Measurements from ENCODE around the gene RPF1. TPM values are rescaled to one million over a fixed set of nuclear protein-coding genes. Genes with fewer than 3 reads are reported as not detected.

Gene RPF1
- total RNA-seq, 6 donors from 2014 or later = 12.2 to 46.4 (median 25.4) TPM

DNA sequence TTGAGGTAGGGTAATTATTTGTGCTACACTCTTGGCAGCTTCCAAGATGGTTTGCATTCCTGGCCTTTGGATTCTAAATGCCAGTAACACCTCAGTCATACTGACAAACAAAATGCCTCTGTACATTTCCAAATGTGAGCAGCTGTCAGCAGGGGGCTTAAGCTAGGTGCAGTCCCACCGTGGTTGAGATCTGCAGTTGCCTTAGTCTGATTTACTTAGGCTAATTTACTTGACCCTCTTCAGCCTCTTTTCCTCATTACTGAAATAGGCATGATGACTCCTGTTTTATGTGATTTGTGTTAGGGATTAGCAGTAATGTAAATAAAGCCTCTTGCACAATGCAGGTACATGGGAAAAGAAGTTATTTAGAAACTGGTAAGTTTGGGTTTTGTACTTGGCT, 13.7 kb downstream of the RPF1 start:
- Histone ChIP-seq H3K9me3 (no peaks in the 10 kb centered on the region), H3K27ac (no peak overlapping the region), H3K36me3 (peaks cover 10 to 82% (median 34%) of the 10 kb centered on the region in 4 donors), H3K4me3 (no peak overlapping the region), H3K27me3 (no peaks in the 10 kb centered on the region), H3K4me1 (peaks cover 0 to 6% (median 0%) of the 10 kb centered on the region in 4 donors)
- DNase-seq (no peak), ATAC-seq (ENCODE audit: low FRiP score in 2 of 2) (no peak)
- TF ChIP-seq, protein P1, sequence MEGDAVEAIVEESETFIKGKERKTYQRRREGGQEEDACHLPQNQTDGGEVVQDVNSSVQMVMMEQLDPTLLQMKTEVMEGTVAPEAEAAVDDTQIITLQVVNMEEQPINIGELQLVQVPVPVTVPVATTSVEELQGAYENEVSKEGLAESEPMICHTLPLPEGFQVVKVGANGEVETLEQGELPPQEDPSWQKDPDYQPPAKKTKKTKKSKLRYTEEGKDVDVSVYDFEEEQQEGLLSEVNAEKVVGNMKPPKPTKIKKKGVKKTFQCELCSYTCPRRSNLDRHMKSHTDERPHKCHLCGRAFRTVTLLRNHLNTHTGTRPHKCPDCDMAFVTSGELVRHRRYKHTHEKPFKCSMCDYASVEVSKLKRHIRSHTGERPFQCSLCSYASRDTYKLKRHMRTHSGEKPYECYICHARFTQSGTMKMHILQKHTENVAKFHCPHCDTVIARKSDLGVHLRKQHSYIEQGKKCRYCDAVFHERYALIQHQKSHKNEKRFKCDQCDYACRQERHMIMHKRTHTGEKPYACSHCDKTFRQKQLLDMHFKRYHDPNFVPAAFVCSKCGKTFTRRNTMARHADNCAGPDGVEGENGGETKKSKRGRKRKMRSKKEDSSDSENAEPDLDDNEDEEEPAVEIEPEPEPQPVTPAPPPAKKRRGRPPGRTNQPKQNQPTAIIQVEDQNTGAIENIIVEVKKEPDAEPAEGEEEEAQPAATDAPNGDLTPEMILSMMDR (IDR thresholded peaks at IDR 0.05) = no peak
- no peak for TF ChIP-seq POLR2A (IDR thresholded peaks at IDR 0.05)
- TF ChIP-seq POLR2AphosphoS5 (IDR thresholded peaks at IDR 0.05) = no peak
- no peak for TF ChIP-seq EP300 (IDR thresholded peaks at IDR 0.05)
- 43 to 50% methylated on average over 1 of the region's 1 CpG for WGBS, 2 donors

DNA sequence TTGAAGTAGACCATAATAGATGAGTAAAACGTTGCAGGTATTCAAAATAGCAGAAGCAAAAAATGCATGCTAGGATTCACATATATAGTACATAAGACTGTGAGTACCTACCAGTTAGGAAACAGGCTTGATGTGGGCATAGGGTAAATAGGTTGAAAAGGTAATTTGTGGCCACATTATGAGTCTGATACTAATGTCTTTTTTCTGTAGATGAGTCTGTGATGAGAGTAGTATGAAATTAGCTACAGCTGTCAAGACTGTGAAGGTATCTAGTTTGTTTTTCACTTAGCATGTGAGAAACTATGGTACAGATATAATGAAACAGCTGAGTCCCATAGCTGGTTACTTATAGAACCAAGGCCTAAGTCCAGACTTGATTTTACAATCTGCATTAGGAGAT, 14.7 kb downstream of the RPF1 start:
- Histone ChIP-seq H3K27me3 (no peaks in the 10 kb centered on the region), H3K27ac (no peak overlapping the region), H3K9me3 (no peaks in the 10 kb centered on the region), H3K4me1 (peaks cover 0 to 10% (median 0%) of the 10 kb centered on the region in 4 donors), H3K36me3 (peaks cover 15 to 93% (median 42%) of the 10 kb centered on the region in 4 donors), H3K4me3 (no peak overlapping the region)
- DNase-seq (no peak), ATAC-seq (ENCODE audit: low FRiP score in 2 of 2) (no peak)
- 59 to 81% methylated on average over 1 of the region's 1 CpG for WGBS, 2 donors
- no peak for TF ChIP-seq POLR2A (IDR thresholded peaks at IDR 0.05)
- TF ChIP-seq, protein P1 (IDR thresholded peaks at IDR 0.05) = no peak
- TF ChIP-seq POLR2AphosphoS5 (IDR thresholded peaks at IDR 0.05) = no peak
- no peak for TF ChIP-seq EP300 (IDR thresholded peaks at IDR 0.05)

DNA sequence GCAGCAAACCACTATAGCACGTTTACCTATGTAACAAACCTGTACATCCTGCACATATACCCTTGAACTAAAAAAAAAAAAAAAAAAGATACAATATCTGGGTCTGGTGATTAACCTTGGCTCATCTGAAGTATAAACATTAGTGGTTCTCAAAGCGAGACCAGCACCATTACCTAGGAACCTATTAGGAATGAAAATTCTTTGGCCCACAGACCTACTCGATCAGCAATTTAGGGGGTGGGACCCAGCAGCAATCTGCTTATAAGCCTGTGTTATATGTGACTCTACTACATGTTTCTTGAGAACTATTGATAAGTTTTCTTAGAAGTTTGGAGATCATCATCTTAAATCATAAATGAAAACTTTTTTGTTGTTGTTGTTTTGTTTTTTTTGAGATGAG, 17.4 kb downstream of the RPF1 start:
- Histone ChIP-seq H3K27me3 (no peaks in the 10 kb centered on the region), H3K4me1 (peaks cover 15 to 21% (median 16%) of the 10 kb centered on the region in 4 donors), H3K4me3 (no peak overlapping the region), H3K9me3 (no peaks in the 10 kb centered on the region), H3K36me3 (peaks cover 8 to 94% (median 33%) of the 10 kb centered on the region in 4 donors), H3K27ac (no peak overlapping the region)
- 87 to 95% methylated on average over 3 of the region's 3 CpGs for WGBS, 2 donors
- ATAC-seq (ENCODE audit: low FRiP score in 2 of 2) (no peak), DNase-seq (no peak)
- TF ChIP-seq EP300 (IDR thresholded peaks at IDR 0.05) (no peak), POLR2AphosphoS5 (IDR thresholded peaks at IDR 0.05) (no peak), POLR2A (IDR thresholded peaks at IDR 0.05) (no peak)
- TF ChIP-seq, protein P1 (IDR thresholded peaks at IDR 0.05) = no peak

DNA sequence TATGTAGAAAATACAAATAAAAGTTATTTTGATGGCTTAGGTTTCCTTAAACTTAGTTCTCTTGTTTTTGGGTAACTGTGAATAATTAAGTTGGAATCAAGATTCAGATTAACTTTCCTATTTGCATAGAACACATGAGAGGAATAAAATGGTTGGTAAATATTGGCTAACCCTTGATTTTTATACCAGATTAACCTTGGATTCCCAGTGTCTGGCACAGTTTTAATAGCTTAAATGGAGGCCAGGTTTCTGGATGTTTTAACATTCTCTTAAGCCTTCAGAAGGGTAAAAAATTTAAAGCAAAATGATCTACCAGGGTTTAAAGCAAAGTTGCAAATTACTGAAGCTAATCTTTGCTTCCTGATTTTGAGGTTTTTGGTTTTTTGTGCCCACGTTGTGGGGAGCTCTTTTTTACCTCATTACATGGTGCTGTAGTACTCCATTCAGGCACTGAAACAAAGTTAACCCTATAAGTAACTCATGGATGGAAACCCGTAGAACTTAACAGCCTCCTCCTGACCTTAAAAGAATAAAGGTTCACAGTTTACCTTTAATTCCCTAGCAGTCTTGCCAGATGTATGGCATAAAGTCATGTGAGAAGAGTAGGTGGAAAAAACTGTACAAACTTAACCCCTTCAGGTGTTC, 18.7 kb downstream of the RPF1 start:
- peaks cover 8 to 82% (median 27%) of the 10 kb centered on the region in 4 donors for H3K36me3 ChIP-seq
- WGBS, 2 donors = 44 to 53% methylated on average over 2 of the region's 2 CpGs

More for the DNA sequence above, 18.7 kb downstream of the RPF1 start:
- H3K4me3 ChIP-seq = no peak overlapping the region
- H3K27me3 ChIP-seq = no peaks in the 10 kb centered on the region
- H3K9me3 ChIP-seq = no peaks in the 10 kb centered on the region
- no peak overlapping the region for H3K27ac ChIP-seq
- peaks cover 23 to 29% (median 27%) of the 10 kb centered on the region in 4 donors for H3K4me1 ChIP-seq
- no peak for DNase-seq
- ATAC-seq (ENCODE audit: low FRiP score in 2 of 2) = no peak
- no peak for TF ChIP-seq POLR2A (IDR thresholded peaks at IDR 0.05)
- no peak for TF ChIP-seq POLR2AphosphoS5 (IDR thresholded peaks at IDR 0.05)
- no peak for TF ChIP-seq EP300 (IDR thresholded peaks at IDR 0.05)
- TF ChIP-seq, protein P1 (IDR thresholded peaks at IDR 0.05) = no peak
